Hindlimb muscle (tissue), 1 donor: ENCODE data around the gene POLR2B. TPM values are rescaled to one million over a fixed set of nuclear protein-coding genes. Genes with fewer than 3 reads are reported as not detected.
"Not testable (repeated sequence)": the region's sequence is repeated elsewhere in the genome, so short reads cannot be mapped to it uniquely, and the experiment has no call there.

Source experiments
- DNase-seq: peaks from one replicate; pipeline ENCODE4 v3.0.0-alpha.2; 2013
- polyA plus RNA-seq: library from polyadenylated mRNA; unstranded; fragments of 120-200 nt; gene quantifications from one replicate; pipeline ENCODE4 v1.2.1, GENCODE V29; 2013; ENCODE audit not compliant: insufficient read length

The POLR2B gene
- 74.9 TPM for polyA plus RNA-seq

DNA sequence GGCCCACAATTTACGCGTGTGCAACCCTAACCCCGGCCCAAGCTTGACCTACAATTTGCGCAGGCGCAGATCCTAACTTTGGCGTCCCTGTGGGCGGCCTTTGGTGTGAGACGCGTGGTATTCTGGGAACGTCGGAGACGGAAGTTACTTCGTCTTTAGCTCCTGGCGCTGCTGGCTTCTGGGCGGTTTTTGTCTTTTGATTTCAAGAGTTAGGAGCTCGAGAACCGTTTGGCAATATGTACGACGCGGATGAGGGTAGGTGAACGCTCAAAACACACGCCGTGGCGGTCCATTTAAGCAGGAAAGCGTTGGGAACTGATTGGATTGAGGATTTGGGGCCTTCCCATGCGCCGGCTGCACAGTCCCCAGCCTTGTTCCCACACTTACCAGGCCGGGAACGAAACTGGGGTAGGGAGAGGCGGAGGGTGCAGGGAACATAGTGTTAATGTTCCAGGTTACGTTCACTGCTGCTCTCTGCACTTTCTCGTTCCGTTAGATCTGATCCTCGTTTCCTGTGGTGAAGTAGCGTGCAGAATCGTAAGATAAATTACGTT is at the start of gene POLR2B:
Gene POLR2B (plus strand): TSS at position 147 of the 554 bp plus-strand sequence. CDS start 90 bp downstream, at position 237.
- peak; percentile 92 for DNase-seq

DNA sequence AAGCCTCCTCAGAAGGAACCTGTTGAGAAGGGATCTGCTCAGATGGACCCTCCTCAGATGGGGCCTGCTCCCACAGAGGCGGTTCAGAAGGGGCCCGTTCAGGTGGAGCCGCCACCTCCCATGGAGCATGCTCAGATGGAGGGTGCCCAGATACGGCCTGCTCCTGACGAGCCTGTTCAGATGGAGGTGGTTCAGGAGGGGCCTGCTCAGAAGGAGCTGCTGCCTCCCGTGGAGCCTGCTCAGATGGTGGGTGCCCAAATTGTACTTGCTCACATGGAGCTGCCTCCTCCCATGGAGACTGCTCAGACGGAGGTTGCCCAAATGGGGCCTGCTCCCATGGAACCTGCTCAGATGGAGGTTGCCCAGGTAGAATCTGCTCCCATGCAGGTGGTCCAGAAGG is 48.1 kb upstream of the POLR2B start:
- no peak for DNase-seq

DNA sequence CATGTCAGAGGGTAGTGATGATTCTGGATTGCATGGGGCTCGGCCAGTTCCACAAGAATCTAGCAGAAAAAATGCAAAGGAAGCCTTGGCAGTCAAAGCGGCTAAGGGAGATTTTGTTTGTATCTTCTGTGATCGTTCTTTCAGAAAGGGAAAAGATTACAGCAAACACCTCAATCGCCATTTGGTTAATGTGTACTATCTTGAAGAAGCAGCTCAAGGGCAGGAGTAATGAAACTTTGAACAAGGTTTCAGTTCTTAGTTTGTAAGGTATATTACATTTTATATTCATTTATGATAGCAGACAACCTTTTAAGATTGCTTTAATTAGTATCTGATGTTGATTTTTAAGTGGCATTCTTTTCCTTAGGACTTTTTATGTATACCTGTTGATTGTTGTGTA is 46.8 kb upstream of the POLR2B start:
- no peak for DNase-seq

DNA sequence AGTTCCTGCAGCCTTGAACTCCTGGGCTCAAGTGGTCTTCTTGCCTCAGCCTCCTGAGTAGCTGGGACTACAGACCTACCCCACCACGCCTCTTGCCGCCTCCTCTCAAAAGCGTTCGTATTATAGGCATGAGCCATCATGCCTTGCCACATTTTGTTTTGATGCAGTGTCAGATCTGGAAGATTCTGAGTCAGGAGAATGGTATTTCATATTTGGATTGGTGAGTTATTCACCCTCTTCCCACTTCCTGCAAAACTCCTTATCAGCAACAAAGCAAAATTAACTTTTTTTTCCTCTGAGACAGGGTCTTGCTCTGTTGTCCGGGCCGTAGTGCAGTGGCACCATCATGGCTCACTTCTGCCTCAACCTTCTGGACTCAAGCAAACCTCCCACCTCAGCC is 41.4 kb upstream of the POLR2B start:
- no peak for DNase-seq

DNA sequence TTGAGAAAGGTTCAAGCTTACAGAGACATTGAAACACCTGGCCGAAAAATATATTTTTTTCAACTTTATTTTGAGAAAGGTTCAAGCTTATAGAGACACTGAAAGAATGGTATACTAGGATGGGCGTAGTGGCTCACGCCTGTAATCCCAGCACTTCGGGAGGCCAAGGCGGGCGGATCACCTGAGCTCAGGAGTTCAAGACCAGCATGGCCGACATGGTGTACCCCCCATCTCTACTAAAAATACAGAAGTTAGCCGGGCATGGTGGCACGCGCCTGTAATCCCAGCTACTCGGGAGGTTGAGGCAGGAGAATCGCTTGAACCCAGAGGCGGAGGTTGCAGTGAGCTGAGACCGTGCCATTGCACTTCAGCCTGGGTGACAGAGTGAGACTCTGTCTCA is 38.9 kb upstream of the POLR2B start:
- not testable (repeated sequence) for DNase-seq

DNA sequence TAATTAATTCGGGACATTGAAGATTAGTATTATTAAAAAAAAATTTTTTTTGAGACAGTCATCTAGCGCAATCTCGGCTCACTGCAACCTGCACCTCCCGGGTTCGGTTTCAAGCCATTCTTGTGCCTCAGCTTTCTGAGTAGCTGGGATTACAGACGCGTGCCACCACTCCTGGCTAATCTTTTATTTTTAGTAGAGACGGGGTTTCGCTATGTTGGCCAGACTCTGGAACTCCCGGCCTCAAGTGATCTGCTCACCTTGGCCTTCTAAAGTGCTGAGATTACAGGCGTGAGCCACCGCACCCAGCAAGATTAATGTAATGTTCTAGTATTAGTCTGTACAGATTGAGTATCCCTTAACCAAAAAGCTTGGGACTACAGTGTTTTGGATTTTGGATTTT is 38.3 kb upstream of the POLR2B start:
- no peak for DNase-seq

DNA sequence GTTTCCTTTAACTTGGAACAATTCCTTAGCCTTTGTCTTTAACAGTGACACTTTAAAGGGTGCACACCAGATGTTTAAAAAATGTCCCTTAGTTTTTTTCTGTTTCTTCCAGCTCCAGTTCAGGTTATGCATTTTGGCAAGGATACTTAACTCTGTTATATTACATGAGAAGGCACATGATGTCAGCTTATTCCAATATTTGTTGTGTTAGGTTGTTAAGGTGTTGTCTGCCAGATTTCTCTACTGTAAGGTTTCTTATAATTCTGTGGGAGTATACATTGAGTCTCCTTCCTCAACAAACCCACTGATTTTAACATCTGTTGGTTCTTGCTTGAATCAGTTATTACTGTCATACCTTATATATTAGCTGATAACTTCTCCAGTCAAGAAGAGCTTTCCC is 37.7 kb upstream of the POLR2B start:
- DNase-seq, result peak; percentile 36

DNA sequence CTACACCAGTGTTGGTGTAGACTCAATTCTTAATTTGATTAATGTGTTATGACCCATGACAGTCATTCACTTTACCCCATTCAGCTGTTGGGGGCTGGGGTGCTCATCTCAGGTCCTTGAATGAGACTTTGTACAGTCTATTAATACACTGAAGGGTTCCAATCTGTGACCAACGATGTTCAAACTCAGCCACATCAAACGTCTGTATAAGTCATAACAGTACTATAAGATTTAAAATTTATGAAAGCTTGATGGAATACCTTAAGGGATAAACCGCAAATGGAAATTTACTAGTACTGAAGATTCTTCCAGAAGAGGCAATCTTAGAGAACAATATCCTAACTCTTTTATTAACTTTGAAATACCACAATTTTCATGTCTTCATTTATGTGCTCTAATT is 37.3 kb upstream of the POLR2B start:
- no peak for DNase-seq

DNA sequence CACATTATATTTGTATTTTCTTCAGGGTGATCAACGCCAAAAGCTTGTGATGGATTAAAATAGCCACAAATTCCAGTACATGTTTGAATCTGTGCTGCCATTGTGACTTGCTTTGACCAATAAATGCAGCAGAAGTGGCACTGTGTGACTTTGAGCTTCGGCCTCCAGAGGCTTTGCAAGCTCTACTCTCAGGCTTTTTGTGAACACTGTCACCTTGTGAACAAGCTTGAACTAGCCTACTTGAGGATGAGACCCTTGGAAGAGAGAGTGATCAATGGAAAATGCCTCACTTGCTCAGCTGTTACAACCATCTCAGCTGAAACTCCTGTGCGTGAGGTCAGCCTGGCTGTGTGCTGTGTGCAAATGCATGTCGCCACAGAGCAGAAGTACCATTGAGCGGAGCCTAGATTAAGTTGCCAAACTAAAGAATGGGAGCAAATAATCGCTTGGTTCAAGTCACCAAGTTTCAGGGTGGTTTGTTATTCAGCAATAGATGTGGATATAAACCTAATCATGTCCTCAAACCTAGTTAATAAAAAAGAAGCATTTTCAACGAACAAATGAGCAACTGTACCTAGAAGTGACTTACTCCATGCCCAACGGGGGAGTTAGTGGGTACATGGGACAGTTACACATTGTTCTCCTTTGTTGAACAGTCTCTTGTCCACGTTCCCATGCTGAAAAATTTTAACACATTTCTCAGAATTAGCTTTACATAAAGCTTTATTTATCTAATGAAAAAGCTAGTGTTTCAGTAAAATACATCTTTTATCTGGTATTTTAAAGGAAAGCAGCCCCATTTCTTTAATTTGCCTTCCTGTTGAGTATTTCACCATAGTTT is 24.8 kb upstream of the POLR2B start:
- DNase-seq, result no peak

DNA sequence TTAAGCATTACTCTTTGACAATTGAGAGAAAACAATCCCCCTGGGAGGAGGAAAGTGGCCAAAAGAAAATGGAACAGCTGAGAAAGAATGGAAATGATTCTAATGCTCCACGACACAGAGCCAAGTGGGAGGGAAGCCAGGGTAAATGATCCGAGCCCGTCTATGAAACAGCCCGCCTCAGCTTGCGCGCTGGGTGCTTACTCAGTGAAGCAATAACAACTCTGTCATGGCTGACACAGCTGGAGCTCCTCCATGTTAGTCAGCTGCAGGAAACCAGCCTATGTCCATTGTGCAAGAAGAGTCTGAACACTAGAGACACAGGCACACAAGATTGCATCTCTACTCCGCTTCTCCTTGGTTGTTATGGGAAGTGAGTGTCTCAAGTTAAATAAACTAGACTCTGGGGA is 20.6 kb upstream of the POLR2B start:
- DNase-seq, result peak; percentile 94

DNA sequence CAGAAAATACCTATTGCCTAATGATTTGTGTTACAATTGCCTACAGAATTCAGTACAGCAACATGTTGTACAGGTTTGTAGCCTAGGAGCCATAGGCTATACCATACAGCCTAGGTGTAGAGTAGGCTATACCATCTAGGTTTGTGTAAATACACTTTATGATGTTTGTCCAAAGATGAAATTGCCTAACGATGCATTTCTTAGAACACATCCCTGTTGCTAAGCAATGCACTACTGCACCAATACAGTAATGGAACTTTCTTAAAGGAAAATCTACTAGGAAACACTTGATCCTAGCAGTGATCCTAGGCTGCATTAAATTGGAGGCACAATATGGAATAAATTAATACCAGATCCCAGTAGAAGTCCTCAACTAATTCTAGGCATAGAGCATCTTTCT is 19.6 kb upstream of the POLR2B start:
- DNase-seq, result no peak

DNA sequence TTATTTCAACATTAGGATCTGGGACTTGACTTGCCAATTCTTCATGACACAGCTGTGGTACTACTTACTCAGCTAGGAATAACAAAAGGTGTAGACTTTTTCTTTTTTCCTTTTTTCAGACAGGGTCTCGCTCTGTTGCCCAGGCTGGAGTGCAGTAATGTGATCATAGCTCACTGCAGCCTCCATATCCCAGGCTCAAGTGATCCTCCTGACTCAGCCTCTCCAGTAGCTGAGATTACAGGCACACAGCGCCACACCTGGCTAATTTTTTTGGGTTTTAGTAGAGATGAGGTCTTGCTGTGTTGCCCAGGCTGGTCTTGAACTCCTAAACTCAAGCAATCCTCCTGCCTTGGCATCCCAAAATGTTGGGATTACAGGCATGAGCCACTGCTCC is 17.6 kb upstream of the POLR2B start:
- no peak for DNase-seq

DNA sequence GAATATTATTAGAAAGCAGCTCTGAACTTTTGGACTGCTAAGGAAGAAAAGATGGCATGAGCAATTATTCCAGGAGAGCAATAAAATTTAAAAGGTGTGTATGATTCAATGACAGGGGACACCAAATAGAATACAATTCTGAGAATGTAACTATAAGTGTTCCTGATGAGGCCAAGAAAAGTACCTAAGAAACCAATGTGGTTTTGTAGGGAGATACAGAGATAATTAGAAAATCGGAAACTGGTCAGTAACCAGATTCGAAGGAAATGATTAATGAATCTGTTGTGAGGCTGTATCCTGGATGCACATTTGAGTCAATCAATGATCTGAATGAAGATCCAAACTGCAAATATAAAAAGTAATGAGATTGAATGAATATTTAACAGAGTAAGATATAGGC is 7.3 kb upstream of the POLR2B start:
- DNase-seq, result no peak

DNA sequence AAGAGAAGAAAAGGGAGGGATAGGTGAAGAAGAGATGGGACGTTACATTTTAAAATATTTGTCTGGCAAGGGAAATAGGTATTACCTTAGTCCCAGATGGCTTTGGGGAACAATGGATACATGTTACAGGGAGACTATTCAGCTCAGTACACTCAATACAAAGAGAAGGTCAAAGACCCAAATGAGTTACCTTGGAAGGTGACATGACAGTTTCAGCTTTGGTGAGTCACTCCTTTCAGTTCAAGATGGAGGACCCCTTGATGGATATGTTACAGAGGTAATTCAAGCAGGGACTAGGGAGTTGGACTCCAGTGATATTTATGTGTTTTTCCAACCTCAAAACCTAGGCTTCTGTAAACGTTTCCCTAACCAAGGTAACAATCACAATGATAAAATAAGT is 6.3 kb upstream of the POLR2B start:
- no peak for DNase-seq

DNA sequence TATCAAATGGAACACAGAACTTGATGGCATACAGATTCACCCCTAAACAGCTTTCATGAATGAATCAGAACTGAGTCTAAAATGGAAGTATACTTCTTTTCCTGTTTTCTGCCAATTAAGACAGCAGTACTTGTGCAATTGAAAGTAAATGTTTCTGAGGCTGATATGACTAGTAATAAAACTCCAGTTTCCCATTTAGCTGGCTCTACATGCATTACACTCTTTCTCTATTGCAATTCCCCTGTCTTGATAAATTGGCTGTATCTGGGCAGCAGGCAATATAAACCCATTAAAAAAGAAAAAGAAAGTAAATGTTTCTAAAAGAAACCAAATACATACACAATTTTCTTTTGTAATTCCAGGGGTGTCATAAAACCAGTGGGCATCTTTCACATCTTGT is 5.9 kb upstream of the POLR2B start:
- no peak for DNase-seq

DNA sequence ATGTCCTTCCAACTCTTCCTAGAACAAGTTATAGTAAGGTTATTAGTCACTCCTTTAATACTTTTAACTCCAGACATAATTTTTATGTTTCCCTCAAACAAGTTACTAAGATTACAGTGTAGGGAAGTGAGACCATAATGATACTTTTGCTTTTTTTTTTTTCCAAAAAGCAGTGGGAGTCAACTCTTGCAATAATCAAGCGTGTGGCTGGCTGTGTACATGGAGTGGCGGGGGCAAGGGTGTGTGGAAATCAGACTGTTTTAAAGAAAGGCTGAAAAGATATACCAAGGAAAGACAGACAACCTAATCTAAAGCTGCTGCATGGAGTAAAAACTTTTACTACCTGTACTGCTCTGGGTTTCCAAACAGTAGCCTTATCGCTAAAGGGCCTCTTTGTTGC is 5.4 kb upstream of the POLR2B start:
- no peak for DNase-seq

DNA sequence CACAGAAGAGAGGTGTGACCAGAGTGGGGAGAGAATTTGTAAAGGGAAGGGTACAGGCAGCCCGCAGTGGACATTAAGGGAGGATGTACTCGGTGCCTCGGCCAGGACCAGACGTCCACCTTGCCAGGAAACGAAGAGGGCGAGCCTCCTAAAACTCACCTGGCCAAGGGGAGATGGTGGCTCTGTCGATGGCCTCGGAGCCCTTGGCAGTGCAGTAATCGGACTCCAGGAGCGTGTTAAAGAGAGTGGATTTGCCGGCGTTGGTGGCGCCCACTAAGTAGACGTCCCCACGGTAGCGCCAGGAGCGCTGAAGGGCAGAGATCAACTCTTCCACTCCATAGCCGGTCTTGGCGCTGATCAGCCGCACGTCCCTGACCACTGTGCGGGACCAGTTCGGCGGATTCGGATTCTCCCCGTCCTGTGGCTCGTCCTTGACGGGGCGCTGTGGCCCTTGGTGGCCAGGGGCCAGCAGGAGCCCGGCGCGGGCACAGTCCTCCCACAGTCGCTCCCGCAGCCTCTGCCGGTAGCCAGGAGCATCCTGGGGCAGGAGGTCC is 2.3 kb upstream of the POLR2B start:
- DNase-seq, result no peak

DNA sequence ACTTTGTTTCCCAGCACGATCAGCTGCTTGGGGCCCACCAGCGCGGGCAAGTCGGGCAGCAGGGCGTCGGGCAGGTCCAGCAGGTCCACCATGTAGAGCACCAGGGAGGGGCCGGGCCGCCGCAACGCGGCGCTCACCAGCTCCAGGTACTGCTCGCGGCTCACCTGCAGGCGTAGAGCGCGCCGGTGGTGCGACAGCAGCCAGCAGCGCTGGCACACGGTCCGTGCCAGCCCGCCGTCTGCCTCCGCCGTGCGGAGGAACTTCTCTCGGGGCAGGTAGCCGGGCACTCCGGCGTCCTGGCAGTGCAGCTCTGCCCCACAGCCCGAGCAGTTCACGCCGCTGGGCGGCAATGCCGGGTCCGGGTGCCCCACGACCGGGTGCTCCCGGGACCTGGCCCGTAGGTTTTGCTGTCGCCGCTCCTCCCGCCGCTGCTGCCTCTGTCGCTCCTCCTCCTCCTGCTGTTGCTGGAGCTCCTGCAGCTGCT is 1.8 kb upstream of the POLR2B start:
- DNase-seq, result no peak

DNA sequence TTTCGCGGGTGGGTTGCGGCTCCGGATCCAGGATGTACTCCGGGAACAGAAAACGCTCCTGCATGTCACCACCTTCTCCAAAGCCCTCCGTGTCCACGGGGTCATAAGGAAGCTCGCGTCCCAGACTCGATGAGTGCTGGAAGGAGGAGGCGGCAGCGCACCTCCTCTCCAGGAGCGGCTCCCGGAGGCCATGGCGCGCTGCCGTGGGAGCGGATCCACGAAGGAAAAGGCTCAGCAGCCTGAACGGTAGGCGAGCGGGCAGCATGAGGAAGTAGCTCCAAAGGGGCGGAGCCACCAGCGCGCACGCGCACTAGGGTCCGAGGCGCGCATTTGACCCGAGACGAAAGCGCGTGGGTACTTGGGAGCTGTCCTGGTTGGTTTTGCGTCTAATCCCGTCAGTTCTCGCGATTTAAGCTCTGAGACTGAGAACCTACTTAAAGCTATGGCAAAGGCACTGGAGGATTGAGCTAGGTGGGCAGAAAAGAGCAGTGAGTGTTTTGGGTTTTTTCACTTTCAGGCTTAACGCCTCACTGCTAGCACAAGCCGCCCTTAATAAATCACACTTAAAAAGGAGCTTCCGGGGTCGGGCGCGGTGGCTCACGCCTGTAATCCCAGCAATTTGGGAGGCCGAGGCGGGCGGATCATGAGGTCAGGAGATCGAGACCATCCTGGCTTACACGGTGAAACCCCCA is 1.2 kb upstream of the POLR2B start, which contains the start of gene NOA1:
Gene NOA1 (minus strand): TSS at position 286 of the 692 bp plus-strand sequence. CDS start 21 bp downstream, at position 265.
- DNase-seq, result peak; percentile 100

DNA sequence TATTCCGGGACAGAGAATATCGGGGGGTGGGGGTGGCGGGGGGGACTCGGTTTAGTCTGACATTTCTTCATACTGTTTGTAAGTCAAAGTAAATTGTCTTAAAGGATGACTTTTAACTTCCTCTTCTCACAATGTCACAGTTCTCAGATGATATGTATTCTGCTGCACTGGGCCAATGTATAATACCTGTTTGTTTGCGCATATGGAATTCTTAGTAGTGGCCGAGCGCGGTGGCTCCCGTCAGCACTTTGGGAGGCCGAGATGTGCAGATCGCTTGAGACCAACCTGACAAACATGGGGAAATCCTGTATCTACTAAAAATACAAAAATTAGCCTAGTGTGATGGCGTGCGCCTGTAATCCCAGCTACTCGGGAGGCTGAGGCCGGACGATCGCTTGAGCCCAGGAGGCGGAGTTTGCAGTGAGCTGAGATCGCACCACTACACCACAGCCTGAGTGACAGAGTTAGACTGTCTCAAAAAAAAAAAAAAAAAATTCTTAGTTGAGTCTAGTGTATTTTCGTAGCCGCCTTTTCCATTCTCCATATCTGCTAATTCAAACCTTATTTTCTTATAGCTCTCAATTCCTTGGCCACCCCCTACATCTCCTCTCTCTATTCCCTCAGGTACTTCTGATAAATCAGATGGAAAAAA is 851 bp downstream of the POLR2B start:
- DNase-seq, result no peak

DNA sequence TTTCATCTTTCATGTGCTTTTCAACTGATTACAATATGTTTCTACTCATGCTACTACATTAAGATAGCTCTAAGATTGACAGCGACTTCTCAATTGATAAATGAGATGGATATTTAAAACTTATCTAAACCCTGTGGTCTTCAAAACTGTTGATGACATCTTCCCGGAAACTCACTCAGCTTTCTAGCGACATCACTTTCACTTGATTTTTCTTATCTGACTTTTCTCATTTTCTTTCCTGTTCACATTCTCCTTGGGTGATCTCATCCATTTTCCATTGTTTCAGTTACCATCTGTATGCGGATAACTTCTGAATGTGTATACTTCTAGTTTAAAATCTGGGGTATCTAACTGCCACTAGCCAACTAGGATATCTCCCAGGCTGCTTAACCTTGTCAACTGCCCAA is 3.1 kb downstream of the POLR2B start:
- DNase-seq, result no peak

DNA sequence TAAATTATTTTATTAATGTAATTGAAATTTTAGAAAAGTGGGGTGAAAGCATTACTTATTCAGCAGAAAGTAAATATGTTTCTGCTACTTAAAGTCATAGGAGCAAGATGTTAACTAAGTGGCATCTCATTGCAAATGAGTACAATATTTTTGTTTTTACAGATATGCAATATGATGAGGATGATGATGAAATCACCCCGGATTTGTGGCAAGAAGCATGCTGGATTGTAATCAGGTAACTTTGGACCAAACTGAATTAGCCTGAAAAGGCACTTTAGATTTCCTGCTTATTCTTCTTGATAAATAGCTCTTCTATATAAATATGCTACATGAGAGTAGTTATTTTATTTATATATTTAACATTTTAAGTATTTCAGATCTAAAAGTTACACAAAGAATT is 7.5 kb downstream of the POLR2B start:
- DNase-seq, result no peak

DNA sequence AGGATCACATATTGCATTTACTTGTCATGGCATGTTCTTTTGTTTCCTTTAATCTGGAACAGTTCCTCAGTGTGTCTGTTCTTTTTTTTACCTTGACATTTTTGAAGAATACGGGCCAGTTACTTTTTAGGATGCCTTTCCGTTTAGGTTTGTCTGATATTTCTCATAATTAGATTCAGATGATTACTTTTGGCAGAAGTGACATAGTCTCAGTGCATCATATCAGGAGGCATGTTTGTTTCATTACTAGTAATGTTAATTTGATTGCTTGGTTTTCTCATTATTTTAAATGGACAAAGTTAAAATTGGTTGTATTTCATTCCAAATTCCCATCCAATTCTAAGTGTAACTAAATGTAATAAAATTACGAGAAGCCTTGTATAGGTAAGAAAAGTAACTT is 8.3 kb downstream of the POLR2B start:
- DNase-seq, result no peak
